MM.1S (cell line): ENCODE results near the gene ZBTB11.

Experiments
- EZH2 ChIP-seq: fragments of 300-600 bp; sonication (generic); optimal IDR thresholded peaks from 2 replicates; pipeline ENCODE3; 2017; ENCODE audit warnings: low read depth, mild to moderate bottlenecking, antibody characterized with exemption, low read length, mixed read lengths
- EZH2phosphoT487 ChIP-seq: fragments of 300-600 bp; sonication (generic); IDR thresholded peaks from 2 replicates; pipeline ENCODE4 v1.6.1; 2018; ENCODE audit warnings: antibody characterized with exemption, low read length
- TF ChIP-seq, protein P1 (sequence below): fragments of 300-600 bp; sonication (generic); IDR thresholded peaks from 2 replicates; pipeline ENCODE4 v1.5.1; 2016; ENCODE audit warnings: antibody characterized with exemption, low read length, mixed read lengths

DNA sequence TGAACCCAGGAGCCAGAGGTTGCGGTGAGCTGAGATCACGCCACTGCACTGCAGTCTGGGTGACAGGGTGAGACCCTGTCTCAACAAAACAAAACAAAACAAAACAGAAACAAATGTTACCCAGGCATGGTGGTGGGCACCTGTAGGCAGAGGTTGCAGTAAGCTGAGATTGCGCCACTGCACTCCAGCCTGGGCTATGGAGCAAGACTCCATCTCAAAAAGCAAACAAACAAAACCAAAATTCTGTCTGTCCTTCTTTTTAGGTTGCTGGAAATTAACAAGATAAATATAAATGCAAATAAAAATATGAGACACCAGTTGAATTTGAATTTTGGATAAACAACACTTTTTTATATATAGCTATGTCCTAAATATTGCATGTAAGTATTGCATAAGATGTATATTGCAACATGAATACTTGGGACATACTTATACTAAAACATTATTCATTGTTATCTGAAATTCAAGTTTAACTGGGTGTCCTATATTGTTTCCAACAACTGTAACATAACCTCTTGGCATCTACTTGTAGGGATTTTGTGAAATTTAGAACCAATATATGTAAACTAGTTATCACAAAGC is 42.8 kb upstream of the ZBTB11 start:
- TF ChIP-seq, protein P1, sequence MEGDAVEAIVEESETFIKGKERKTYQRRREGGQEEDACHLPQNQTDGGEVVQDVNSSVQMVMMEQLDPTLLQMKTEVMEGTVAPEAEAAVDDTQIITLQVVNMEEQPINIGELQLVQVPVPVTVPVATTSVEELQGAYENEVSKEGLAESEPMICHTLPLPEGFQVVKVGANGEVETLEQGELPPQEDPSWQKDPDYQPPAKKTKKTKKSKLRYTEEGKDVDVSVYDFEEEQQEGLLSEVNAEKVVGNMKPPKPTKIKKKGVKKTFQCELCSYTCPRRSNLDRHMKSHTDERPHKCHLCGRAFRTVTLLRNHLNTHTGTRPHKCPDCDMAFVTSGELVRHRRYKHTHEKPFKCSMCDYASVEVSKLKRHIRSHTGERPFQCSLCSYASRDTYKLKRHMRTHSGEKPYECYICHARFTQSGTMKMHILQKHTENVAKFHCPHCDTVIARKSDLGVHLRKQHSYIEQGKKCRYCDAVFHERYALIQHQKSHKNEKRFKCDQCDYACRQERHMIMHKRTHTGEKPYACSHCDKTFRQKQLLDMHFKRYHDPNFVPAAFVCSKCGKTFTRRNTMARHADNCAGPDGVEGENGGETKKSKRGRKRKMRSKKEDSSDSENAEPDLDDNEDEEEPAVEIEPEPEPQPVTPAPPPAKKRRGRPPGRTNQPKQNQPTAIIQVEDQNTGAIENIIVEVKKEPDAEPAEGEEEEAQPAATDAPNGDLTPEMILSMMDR = no peak
- no peak for TF ChIP-seq EZH2phosphoT487
- TF ChIP-seq EZH2 = no peak
